Fibroblast of lung (primary cell): Measurements from ENCODE around the gene ANKS1B.

Experiments used
- EZH2 ChIP-seq: IDR thresholded peaks from 2 replicates; pipeline ENCODE4 v1.5.1; 2012; ENCODE audit warnings: low read length, control low read depth, mild to moderate bottlenecking; ENCODE audit errors: missing control alignments
- TF ChIP-seq, protein P1 (sequence below), 2 donors: IDR thresholded peaks in 1 of 2; conservative IDR thresholded peaks in 1 of 2; 1 replicate in 1 of 2; 2 replicates in 1 of 2; pipeline ENCODE4 v1.5.1; 2011 to 2012; ENCODE audit warnings: low read length in 2 of 2, control low read depth in 1 of 2, inconsistent platforms in 1 of 2, low read depth in 1 of 2, mild to moderate bottlenecking in 1 of 2

DNA sequence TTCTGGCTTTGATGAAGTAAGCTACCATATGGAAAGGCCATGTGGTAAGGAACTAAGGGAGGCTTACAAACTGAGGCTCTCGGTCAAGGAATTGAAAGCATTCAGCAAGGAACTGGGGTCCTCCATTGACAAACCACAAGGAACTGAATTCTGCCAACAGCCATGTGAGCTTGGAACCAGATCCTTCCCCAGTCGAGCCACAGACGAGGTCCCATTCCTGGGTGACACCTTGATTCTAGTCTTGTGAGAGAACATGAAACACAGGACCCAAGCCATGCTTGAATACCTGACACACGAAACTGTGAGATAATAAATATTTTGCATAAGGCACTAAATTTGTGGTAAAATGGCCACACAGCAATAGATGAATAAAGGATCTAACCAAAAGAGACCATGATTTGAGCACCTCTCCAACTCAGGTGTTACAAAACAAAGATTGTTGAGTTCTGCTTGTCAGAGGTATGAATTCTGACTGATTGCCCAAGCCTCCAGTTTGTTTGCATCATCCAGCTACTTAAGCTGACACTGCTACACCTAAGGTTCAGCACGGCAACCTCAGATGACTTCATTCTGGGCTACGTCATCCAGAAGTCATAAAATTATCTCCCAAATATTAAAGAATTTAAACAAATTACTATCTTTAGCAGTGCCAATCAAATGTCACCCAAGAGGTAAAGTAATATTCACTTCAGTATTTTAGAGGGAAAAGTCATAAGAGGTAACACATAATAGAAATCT lies 277.8 kb downstream of the ANKS1B start:
- TF ChIP-seq, protein P1, sequence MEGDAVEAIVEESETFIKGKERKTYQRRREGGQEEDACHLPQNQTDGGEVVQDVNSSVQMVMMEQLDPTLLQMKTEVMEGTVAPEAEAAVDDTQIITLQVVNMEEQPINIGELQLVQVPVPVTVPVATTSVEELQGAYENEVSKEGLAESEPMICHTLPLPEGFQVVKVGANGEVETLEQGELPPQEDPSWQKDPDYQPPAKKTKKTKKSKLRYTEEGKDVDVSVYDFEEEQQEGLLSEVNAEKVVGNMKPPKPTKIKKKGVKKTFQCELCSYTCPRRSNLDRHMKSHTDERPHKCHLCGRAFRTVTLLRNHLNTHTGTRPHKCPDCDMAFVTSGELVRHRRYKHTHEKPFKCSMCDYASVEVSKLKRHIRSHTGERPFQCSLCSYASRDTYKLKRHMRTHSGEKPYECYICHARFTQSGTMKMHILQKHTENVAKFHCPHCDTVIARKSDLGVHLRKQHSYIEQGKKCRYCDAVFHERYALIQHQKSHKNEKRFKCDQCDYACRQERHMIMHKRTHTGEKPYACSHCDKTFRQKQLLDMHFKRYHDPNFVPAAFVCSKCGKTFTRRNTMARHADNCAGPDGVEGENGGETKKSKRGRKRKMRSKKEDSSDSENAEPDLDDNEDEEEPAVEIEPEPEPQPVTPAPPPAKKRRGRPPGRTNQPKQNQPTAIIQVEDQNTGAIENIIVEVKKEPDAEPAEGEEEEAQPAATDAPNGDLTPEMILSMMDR (conservative IDR thresholded peaks at IDR 0.05 in 1 of 2, IDR thresholded peaks at IDR 0.05 in 1 of 2; ENCODE audit: low read depth in 1 of 2, low read length in 2 of 2), result no peak
- TF ChIP-seq EZH2, result no peak
